Keratinocyte (primary cell): ENCODE measurements around the gene KLHDC7B. TPM values are rescaled to one million over a fixed set of nuclear protein-coding genes. Genes with fewer than 3 reads are reported as not detected.

Experiments used
- DNase-seq: peaks from one replicate; pipeline ENCODE4 v3.0.0-alpha.2; 2011; ENCODE audit warnings: low read depth, missing footprints, low spot score
- FAIRE-seq: peaks from 2 replicates; lab custom pipeline; 2011; peaks lifted over from hg19 to GRCh38; lab: Jason Lieb, UNC
- H2AFZ ChIP-seq: 2 replicates; pipeline ENCODE4 v1.6.0; 2012; ENCODE audit warnings: low read length, control low read depth, inconsistent platforms; ENCODE audit not compliant: control insufficient read depth
- H3K27ac ChIP-seq: 2 replicates; pipeline ENCODE4 v1.5.1; 2011; ENCODE audit warnings: low read length; ENCODE audit not compliant: control insufficient read depth, insufficient read depth
- H3K27me3 ChIP-seq: 3 replicates; pipeline ENCODE4 v1.6.0; 2011; ENCODE audit warnings: low read length; ENCODE audit not compliant: control insufficient read depth, insufficient read depth; ENCODE audit errors: extremely low read depth
- H3K36me3 ChIP-seq, 2 experiments: 2 replicates in 1 of 2; 3 replicates in 1 of 2; pipeline ENCODE4 v1.5.1; 2011; ENCODE audit warnings: low read length in 2 of 2, mild to moderate bottlenecking in 1 of 2; ENCODE audit not compliant: control insufficient read depth in 2 of 2, insufficient read depth in 2 of 2; ENCODE audit errors: extremely low read depth in 1 of 2
- H3K4me1 ChIP-seq: 3 replicates; pipeline ENCODE4 v1.5.1; 2011; ENCODE audit warnings: low read length; ENCODE audit not compliant: control insufficient read depth, insufficient read depth; ENCODE audit errors: extremely low read depth
- H3K4me2 ChIP-seq: 3 replicates; pipeline ENCODE4 v1.6.0; 2011; ENCODE audit warnings: low read depth, low read length; ENCODE audit not compliant: control insufficient read depth, insufficient read depth; ENCODE audit errors: extremely low read depth
- H3K4me3 ChIP-seq, 3 experiments: fragments of 200-600 bp in 1 of 3; sonication (generic) in 1 of 3; 2 replicates in 2 of 3; 3 replicates in 1 of 3; pipeline ENCODE4 v1.5.1; 2011 to 2016; ENCODE audit warnings: low read length in 3 of 3, mild to moderate bottlenecking in 3 of 3, control low read depth in 2 of 3, inconsistent platforms in 1 of 3, low read depth in 1 of 3, mixed read lengths in 1 of 3, mixed run types in 1 of 3, moderate library complexity in 1 of 3; ENCODE audit not compliant: control insufficient read depth in 2 of 3, insufficient read depth in 2 of 3; ENCODE audit errors: extremely low read depth in 1 of 3
- H3K79me2 ChIP-seq: 2 replicates; pipeline ENCODE4 v1.6.0; 2012; ENCODE audit warnings: low read length; ENCODE audit not compliant: control insufficient read depth, insufficient read depth
- H3K9ac ChIP-seq: 3 replicates; pipeline ENCODE4 v1.6.0; 2011; ENCODE audit warnings: low read length; ENCODE audit not compliant: control insufficient read depth, insufficient read depth; ENCODE audit errors: extremely low read depth
- H3K9me1 ChIP-seq: 3 replicates; pipeline ENCODE4 v1.6.0; 2011; ENCODE audit warnings: low read length; ENCODE audit not compliant: control insufficient read depth, insufficient read depth; ENCODE audit errors: extremely low read depth
- H3K9me3 ChIP-seq: 2 replicates; pipeline ENCODE4 v1.5.1; 2012; ENCODE audit warnings: low read depth, low read length; ENCODE audit not compliant: control insufficient read depth
- H4K20me1 ChIP-seq: 3 replicates; pipeline ENCODE4 v1.6.0; 2011; ENCODE audit warnings: low read length; ENCODE audit not compliant: control insufficient read depth, insufficient read depth; ENCODE audit errors: extremely low read depth
- EZH2 ChIP-seq: IDR thresholded peaks from one replicate; pipeline ENCODE4 v1.6.1; 2012; ENCODE audit warnings: inconsistent platforms, mild to moderate bottlenecking, low read length, moderate library complexity
- dilution Hi-C: fragments of 300-500 bp; cut with MboI; formaldehyde crosslinking; loops from one replicate; pipeline ENCODE4 v1.7.0; 2020; ENCODE audit warnings: low sequenced_read_pairs; ENCODE audit not compliant: extremely low pct_ligation_motif_present
- polyA plus RNA-seq, 5 experiments: library from polyadenylated mRNA; depleted of rRNA in 3 of 5; stranded (reverse) in 3 of 5; stranded (forward) in 1 of 5; unstranded in 1 of 5; fragments of >200 nt; gene quantifications; 1 replicate in 1 of 5; 2 replicates in 3 of 5; 3 replicates in 1 of 5; pipeline versions ENCODE4 v1.2.1 to v1.2.3, GENCODE V29; 2011 to 2012; ENCODE audit warnings: missing spikeins in 2 of 5, low read depth in 1 of 5, low replicate concordance in 1 of 5
- TF ChIP-seq, protein P1 (sequence below), 3 experiments: IDR thresholded peaks in 1 of 3; conservative IDR thresholded peaks in 1 of 3; optimal IDR thresholded peaks in 1 of 3; 2 replicates in 2 of 3; 3 replicates in 1 of 3; pipeline versions ENCODE3 to v1.5.1; 2011; ENCODE audit warnings: low read length in 3 of 3, mild to moderate bottlenecking in 3 of 3, moderate library complexity in 2 of 3, control low read depth in 1 of 3, inconsistent platforms in 1 of 3; ENCODE audit not compliant: insufficient read depth in 2 of 3; ENCODE audit errors: extremely low read depth in 1 of 3

KLHDC7B gene
- polyA plus RNA-seq, 1 donor (not counting 4 experiments of a cell fraction or from before 2014, with no cell fraction given): 0.01 TPM

DNA sequence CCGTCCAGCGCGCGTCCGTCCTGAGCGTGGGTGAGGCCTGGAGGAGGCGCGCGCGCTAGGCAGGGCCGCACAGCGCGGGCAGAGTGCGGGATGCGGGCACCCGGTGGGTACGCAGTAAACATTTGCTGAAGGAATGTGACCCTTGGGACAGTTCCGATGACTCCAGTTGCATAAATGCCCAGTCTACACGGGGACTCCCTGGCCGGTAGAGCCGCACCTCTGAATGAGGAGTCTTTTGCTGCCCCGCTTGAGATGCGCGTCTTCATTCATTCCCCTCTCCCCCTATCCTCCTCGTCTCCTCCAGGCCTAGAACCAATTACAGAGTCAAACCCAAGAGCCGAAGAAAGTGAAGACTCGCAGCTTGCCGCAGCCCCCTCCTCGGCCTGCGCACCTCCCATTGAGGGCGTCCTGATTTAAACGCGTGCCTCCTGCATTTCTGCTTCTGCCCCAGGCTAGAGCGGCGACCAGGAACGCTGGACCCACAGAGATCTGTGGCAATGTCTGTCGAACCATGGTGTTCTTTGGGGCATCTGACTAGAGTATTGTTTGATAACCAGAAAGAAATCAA lies 37.7 kb downstream of the KLHDC7B start:
- dilution Hi-C loops: no loop called here
- Histone ChIP-seq H3K4me1 (peaks cover 12% of the 10 kb centered on the region), H3K9me1 (no peaks in the 10 kb centered on the region), H4K20me1 (no peaks in the 10 kb centered on the region), H3K9me3 (no peaks in the 10 kb centered on the region), H2AFZ (peak overlapping the region; percentile 67), H3K4me3 (peak overlapping the region; percentile 79 to 94 (median 89)), H3K36me3 (peaks cover 2 to 11% of the 10 kb centered on the region in 2 experiments), H3K9ac (peak overlapping the region; percentile 95), H3K4me2 (peak overlapping the region; percentile 96), H3K27me3 (no peaks in the 10 kb centered on the region), H3K79me2 (peaks cover 15% of the 10 kb centered on the region), H3K27ac (peak overlapping the region; percentile 39)
- TF ChIP-seq, protein P1, sequence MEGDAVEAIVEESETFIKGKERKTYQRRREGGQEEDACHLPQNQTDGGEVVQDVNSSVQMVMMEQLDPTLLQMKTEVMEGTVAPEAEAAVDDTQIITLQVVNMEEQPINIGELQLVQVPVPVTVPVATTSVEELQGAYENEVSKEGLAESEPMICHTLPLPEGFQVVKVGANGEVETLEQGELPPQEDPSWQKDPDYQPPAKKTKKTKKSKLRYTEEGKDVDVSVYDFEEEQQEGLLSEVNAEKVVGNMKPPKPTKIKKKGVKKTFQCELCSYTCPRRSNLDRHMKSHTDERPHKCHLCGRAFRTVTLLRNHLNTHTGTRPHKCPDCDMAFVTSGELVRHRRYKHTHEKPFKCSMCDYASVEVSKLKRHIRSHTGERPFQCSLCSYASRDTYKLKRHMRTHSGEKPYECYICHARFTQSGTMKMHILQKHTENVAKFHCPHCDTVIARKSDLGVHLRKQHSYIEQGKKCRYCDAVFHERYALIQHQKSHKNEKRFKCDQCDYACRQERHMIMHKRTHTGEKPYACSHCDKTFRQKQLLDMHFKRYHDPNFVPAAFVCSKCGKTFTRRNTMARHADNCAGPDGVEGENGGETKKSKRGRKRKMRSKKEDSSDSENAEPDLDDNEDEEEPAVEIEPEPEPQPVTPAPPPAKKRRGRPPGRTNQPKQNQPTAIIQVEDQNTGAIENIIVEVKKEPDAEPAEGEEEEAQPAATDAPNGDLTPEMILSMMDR (optimal IDR thresholded peaks at IDR 0.05 in 1 of 3, IDR thresholded peaks at IDR 0.05 in 1 of 3, conservative IDR thresholded peaks at IDR 0.05 in 1 of 3; ENCODE audit: extremely low read depth in 1 of 3, insufficient read depth in 2 of 3, low read length in 3 of 3): no peak
- TF ChIP-seq EZH2: no peak
- FAIRE-seq (peak; percentile 13), DNase-seq (no peak)

DNA sequence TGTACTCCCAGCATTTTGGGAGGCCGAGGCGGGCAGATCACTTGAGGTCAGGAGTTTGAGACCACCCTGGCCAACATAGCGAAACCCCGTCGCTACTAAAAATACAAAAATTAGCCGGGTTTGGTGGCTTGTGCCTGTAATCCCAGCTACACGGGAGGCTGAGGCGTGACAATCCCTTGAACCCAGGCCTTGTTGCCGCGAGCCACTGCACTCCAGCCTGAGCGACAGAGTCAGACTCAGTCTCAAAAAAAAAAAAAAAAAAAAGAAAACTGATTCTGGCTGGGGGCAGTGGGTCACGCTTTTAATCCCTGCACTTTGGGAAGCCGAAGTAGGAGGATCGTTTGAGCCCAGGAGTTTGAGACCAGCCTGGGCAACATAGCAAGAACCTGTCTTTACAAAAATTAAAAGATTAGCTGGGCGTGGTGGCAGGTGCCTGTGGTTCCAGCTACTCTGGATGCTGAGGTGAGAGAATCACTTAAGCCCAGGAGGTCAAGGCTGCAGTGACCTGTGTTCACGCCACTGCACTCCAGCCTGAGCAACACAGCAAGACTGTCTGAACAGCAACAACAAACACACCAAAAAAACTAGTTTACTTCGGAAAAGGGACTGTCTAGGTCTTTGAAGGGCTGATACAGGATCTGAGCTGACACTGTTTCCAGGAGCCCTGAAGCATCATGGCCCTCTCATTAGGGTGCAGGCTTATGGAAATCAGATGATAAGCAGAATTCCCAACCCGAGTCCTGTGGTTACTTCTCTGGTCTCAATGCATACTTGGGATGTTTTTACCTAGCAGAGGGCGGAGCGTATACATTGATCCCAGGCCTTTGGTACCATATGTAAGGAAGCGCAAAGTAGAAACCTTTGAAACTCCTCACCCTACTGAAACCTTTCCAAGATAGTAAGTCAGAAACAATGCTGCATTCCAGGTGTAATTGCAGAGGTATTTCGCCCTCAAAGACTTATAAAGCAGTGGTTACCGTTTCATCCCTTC lies 38.7 kb downstream of the KLHDC7B start:
- H3K79me2 ChIP-seq: peaks cover 15% of the 10 kb centered on the region
- no peaks in the 10 kb centered on the region for H3K9me1 ChIP-seq
- dilution Hi-C loops: no loop called here
- H3K36me3 ChIP-seq: peaks cover 1 to 6% of the 10 kb centered on the region in 2 experiments
- TF ChIP-seq EZH2: no peak
- TF ChIP-seq, protein P1 (optimal IDR thresholded peaks at IDR 0.05 in 1 of 3, IDR thresholded peaks at IDR 0.05 in 1 of 3, conservative IDR thresholded peaks at IDR 0.05 in 1 of 3; ENCODE audit: extremely low read depth in 1 of 3, insufficient read depth in 2 of 3, low read length in 3 of 3): no peak
- no peak for DNase-seq
- peak overlapping the region; percentile 95 for H3K9ac ChIP-seq
- no peaks in the 10 kb centered on the region for H3K27me3 ChIP-seq
- H2AFZ ChIP-seq: no peak overlapping the region
- H3K27ac ChIP-seq: no peak overlapping the region
- no peaks in the 10 kb centered on the region for H4K20me1 ChIP-seq
- H3K9me3 ChIP-seq: no peaks in the 10 kb centered on the region
- H3K4me2 ChIP-seq: peak overlapping the region; percentile 96
- peaks cover 12% of the 10 kb centered on the region for H3K4me1 ChIP-seq
- FAIRE-seq: peak; percentile 52
- H3K4me3 ChIP-seq: peak overlapping the region in 1 of 3 experiments; percentile 94
